Hematopoietic multipotent progenitor cell treated with erythropoietin and hydrocortisone succinate and interleukin-3 and kit ligand, for 8 days (in vitro differentiated cells): ENCODE measurements around the gene CHCHD10.

Experiments
- DNase-seq: peaks from one replicate; pipeline ENCODE4 v3.0.0-alpha.2; 2015

CHCHD10 gene

DNA sequence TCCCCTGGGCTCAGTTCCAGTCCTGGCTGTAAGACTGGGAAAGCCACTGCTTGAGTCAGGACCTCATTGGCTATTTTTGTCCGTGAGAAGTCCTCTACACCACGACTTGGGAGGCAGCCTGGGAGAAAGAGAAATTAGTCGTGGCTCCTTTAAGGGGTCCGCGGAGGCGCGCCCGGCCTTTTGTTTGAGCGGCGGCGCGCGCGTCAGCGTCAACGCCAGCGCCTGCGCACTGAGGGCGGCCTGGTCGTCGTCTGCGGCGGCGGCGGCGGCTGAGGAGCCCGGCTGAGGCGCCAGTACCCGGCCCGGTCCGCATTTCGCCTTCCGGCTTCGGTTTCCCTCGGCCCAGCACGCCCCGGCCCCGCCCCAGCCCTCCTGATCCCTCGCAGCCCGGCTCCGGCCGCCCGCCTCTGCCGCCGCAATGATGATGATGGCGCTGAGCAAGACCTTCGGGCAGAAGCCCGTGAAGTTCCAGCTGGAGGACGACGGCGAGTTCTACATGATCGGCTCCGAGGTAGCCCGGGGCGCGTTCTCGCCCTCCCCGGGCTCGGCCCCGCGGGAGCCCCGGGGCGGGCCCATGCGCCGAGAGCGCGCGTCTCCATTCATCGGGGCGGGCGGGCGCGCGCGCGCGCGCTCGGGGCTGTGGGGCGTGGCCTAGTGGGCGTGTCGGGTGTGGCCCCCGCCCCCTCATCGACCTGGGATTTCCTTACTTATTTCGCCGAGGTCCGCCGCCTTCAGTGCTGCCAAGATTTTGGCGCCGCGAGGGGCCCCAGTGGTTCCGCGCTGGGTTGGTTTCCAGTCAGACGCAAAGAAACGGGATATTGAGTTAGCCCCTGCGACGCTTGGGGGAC is 19.2 kb upstream of the CHCHD10 start, which contains the start of gene SMARCB1:
Gene SMARCB1 (plus strand): TSS at position 215 of the 848 bp plus-strand sequence. CDS start 204 bp downstream, at position 419.
- DNase-seq: peak; percentile 89

DNA sequence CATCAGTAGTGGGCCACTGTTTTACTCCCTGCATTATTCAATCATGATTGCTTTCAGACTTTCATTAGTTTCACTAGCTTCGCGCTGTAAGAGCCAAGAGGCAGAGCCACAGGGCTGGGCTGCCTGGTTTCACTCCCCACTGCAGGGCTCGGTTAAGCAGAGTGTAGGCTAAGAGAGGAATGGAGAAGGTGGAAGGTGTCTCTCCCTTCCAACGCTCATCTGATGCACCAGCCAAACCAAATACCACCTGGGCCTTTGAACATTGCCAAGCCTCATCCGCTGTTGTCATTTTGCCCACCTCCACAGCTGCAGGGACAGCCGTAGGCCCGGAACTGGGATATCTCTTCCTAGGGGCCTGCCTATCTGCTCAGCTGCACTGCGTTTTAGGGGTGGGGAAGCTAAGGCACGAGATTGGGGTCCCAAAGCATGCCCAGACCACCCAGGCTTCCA is 18.5 kb upstream of the CHCHD10 start:
- no peak for DNase-seq

DNA sequence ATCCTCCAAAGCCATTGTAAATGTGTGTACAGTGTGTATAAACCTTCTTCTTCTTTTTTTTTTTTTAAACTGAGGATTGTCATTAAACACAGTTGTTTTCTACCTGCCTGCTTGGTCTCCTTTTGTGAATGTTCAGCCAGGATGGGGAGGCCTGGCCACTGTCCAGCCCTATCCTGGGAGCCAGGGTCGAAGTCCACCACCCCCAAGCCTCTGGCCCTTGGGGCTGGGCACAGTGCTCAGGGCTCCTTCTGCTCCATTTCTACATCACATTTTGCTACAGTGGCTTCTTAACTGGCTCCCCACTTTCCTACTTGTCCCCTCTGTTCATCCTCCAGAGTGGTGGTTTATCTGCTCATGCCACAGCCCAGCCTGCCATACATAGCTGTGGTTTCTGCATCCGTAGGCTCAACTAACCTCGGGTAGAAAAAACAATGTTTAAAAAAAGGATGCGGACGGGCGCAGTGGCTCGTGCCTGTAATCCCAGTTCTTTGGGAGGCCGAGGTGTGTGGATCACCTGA is 16.5 kb upstream of the CHCHD10 start:
- peak; percentile 51 for DNase-seq

DNA sequence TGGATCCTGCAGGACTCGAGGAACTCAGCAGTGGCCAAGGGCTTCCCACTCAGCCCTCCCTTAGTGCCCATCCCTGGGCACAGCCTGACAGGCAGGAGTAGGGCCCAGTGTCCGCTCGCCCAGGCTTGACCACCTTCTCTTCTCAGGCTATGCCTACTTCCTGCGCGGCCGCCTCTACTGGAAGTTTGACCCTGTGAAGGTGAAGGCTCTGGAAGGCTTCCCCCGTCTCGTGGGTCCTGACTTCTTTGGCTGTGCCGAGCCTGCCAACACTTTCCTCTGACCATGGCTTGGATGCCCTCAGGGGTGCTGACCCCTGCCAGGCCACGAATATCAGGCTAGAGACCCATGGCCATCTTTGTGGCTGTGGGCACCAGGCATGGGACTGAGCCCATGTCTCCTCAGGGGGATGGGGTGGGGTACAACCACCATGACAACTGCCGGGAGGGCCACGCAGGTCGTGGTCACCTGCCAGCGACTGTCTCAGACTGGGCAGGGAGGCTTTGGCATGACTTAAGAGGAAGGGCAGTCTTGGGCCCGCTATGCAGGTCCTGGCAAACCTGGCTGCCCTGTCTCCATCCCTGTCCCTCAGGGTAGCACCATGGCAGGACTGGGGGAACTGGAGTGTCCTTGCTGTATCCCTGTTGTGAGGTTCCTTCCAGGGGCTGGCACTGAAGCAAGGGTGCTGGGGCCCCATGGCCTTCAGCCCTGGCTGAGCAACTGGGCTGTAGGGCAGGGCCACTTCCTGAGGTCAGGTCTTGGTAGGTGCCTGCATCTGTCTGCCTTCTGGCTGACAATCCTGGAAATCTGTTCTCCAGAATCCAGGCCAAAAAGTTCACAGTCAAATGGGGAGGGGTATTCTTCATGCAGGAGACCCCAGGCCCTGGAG is 15.7 kb upstream of the CHCHD10 start:
- DNase-seq: no peak

DNA sequence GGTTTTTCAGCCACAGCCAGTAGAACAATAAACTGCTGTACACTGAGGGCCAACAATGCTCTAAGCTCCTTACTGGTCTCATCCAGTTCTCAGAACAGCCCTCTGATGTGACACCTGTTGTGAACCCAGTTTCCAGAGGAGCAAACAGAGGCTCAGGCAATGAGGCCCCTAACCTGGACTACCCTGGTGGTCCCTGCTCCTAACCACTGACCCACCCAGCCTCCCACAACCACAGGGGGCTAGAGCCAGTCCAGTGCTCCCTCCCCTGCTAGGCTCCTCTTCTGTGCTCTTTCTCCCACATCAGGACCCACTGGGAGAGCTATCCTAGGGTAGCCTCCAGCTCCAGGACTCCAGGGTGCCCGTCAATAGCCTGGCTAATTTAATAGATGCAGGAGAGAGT is 14.9 kb upstream of the CHCHD10 start:
- DNase-seq: no peak

DNA sequence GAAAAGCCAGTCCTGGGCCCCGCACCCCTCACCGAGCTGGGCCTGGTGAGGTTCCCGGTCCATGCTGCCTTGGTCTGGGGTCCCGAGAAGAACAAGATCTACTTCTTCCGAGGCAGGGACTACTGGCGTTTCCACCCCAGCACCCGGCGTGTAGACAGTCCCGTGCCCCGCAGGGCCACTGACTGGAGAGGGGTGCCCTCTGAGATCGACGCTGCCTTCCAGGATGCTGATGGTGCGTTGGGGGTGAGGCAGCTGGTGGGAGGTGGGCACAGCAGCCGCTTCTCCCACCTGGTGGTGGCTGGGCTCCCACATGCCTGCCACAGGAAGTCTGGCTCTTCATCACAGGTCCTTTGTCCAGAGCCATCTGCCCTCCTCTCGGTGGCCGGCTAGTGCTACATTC is 14.5 kb upstream of the CHCHD10 start:
- DNase-seq: no peak

DNA sequence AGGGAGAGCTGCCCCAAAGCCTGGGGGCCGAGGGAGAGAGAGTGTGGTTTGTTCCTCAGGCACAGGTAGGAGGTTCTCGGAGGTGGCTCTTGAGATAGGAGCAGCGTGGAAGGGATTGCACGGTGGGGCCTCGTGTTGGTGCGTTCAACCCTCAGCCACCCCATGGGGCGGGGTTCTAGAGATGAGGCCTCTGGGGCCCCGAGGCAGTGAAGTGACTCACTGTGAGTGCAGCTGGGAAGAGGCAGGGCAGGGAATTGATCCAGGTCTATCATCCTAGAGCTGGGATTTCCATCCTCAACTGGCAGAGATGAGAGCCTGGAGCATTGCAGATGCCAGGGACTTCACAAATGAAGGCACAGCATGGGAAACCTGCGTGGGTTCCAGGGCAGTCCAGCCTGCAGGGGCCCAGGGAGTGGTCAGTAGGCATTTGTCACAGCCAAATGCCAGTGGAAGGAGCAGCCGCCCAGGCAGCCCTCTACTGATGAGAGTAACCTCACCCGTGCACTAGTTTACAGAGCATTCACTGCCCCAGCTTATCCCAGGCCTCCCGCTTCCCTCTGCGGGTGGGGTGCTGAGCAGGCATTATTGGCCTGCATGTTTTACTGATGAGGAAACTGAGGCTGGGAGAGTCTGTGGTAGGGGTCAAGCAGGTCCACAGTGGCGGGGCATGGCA is 13.9 kb upstream of the CHCHD10 start:
- no peak for DNase-seq

DNA sequence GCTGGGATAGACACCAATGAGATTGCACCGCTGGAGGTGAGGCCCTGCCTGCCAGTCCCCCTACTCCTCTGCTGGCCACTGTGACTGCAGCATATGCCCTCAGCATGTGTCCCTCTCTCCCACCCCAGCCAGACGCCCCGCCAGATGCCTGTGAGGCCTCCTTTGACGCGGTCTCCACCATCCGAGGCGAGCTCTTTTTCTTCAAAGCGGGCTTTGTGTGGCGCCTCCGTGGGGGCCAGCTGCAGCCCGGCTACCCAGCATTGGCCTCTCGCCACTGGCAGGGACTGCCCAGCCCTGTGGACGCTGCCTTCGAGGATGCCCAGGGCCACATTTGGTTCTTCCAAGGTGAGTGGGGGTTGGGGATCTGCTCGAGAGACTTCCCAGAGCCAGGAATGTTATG is 13.3 kb upstream of the CHCHD10 start:
- DNase-seq: no peak

DNA sequence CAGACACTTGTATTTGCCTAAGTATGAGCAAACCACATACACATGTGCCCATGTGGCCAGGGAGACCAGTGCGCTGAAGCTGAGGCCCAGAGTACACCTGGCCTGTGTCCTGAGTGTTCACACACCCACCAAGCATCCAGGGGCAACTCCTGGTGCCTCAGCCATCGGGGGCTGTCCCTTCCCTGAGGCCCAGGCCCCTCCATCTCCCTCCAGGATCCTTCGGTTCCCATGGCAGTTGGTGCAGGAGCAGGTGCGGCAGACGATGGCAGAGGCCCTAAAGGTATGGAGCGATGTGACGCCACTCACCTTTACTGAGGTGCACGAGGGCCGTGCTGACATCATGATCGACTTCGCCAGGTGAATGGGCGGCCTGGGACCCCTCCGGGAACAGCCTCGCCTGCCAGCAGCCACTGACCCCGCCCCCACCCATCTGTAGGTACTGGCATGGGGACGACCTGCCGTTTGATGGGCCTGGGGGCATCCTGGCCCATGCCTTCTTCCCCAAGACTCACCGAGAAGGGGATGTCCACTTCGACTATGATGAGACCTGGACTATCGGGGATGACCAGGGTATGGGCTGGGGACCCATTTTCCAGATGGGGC is 12.5 kb upstream of the CHCHD10 start:
- DNase-seq: no peak

DNA sequence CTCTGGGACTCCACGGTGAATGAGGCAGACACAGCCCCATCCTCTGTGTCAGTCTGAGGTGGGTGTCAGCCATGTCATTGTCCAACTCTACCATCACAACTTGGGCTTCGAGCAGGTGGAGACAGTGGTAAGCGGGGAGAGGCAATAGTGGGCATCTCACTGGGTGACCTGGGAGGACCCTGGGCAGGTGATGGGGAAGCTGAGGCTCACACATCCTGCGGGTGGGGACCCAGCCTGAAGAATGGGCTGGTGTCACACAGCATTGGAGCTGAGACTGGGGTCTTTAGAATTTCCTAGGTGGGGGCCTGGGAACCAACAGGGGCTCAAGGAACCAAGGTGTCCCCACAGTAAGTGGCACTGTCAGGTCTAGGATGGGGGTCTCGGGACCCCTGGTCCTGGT is 12.0 kb upstream of the CHCHD10 start:
- no peak for DNase-seq

DNA sequence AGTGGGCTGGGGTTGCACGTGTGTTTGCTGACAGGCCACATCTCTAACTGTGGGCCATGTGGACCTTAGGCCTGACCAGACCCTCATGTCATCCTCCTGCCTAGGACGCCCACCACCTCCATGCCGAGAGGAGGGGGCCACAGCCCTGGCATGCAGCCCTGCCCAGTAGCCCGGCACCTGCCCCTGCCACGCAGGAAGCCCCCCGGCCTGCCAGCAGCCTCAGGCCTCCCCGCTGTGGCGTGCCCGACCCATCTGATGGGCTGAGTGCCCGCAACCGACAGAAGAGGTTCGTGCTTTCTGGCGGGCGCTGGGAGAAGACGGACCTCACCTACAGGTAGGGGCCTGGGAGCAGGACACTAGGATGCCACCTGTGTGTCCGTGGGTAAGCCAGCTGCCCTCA is 11.3 kb upstream of the CHCHD10 start:
- no peak for DNase-seq

DNA sequence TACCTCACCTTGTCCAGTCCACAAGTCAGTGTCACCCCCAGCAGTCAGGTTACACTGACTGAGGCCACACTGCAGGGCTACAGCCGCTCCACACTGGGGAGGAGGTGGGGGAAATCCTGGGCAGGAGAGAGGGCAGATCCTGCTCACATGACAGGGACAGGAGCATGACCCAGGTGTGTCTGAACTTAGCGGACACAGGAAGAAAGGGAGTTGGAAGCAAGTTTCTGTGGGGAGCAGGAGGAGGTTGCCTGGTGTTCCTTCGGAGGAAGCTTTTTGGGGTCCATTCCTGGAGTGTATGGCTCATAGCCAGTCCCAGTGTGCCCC is 10.8 kb upstream of the CHCHD10 start:
- no peak for DNase-seq

DNA sequence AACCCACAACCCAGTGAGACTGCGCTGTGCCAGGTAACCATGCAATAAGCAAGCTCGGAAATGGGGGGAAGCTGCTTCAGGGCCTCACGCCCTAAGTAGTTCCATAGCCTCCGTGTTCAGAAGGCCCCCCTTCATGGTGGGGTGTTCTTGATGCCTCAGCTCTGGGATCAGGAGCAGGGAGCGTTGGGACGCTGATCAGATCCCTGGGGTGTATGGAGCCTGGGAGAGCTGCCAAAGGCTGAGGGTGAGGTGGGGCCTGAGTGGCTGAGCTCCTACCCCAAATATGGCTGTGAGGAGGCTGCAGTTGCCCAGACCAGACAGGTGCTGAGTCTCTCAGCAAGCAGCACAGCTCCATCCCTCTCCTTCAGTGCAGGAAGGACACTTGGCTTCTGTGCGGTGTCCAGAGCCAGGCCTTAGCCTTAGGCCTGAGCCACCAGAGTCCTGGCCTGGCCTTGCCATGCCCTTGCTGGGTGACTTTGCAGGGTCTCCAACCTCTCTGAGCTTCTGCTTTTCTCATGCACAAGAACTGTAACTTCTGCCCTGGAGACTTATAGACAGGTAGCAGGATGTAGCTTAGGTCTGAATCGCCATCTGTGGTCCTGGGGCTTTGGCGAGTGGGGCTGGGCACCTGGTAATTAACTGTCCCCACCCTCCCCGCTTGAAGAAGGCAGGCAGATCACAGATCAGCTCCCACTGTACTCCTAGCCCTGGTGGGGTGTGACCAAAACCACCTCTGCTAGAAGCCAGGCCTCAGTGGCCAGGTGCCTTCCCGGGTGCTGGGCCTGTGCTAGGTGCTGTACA is 10.2 kb upstream of the CHCHD10 start:
- DNase-seq: no peak

DNA sequence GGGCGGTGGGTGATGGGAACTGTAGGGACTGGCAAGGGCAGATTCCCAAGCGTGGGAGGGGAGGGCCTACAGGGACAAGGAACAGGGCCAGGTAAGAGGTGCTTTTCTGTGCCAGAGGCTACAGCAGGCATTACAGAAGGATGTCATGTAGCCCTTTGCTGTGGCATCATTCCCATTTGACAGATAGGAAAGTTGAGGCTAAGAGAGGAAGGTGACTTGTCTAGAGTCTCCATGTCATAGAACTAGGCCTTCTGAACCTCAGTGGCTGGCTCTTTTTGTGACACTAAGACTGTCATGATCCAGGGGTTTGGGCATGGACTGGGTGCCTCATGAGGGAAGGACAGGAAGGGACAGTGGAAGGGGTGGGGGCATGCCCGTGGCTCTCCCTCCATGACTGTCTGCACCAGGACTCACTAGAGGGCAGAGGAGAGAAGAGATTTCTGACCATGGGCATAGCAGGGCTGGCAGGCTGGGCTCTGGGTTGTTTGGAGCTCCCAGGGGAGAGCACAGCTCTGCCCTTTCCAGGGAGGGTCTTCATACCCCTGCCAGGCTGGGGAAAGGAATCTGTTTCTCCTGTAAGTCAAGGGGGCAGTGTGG is 8.1 kb upstream of the CHCHD10 start:
- no peak for DNase-seq

DNA sequence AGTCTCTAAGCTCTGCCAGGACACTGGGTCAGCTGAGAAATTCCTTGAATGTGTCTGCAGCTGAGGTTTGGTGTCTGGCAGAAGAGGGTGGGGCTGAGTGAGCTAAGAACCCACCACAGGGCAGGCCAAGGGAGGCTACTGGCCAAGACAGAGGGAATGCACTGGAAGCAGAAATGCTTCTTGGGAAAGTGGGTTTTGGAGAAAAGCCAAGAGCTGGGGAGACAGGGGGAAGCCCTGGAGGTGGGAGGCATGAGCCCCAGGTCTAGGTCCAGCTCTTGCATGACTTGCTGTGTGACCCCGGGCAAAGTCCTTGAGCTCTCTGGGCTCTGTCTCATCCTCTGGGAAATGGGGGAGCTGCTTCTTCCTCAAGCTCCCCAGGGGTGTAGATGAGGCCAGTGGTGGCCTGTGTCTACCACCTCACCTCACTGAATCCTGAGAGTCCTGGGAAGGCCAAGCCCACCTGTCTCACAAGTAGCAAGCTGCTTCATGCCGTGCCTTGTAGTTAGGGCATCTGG is 7.2 kb upstream of the CHCHD10 start:
- no peak for DNase-seq

DNA sequence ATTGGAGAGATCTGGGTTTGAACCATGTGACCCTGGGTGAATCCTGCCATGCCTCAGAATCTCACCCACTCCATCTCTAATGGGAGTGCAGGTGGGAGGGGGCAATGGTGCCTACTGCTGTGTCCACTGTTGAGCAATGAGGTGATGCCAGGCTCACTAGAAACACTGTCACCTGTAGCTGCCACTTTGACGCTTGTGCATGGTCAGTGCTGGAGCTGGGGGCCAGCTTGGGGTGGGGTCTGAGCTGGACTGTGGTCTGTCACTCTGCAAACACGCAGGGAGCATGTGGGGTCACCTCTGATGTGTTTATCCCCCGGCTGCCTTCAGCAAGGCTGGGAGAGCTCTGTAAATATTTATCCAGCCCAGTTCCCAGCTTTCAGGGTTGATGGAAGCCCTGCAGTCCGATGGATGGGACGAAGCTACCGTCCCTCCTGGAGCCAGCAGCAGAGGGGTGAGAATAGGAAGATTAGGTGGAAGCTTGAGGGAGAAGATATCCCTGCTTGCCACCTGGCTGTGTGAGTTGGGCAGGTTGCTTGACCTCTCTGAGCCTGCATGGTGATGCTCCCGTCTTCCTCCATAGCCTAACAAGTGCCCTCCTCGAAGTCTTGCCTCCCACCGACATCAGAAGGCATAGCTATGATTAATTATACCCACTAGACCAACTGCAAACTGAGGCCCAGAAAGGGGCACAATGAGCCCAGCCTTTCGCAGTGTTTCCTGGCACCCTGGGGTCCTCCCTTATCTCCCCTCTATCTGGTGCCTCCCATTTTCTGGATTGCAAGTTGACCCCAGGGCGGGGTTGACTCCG is 6.5 kb upstream of the CHCHD10 start:
- no peak for DNase-seq

DNA sequence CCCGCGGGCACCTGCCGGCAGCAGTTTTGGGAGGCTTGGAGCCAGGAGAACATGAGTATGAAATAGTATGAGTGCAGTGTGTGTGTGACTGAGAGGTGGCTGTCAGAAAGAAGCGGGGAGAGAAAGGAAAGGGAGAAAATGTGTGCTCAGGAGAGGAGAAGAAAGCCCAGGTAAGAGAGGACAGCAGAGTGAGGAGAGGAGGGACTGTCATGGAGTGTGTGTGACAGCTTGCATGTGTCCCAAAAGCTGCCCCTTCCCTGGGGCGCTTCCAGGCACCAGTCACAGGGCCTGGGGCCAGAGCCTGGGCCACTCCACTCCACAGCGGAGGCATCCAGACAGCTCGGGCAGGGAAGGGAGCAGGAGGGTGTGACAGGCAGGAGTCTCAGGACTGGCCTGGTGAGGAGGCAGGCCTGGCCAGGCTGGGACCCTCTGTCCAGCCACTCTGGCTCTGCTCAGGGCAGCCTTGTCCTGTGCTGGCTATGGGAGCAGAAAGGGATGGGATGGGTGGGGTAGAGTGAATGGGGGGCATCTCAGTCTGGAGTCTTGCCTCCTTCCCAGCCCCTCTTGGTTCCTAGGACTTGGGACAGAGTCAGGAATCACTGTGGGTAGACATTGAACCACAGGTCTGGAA is 5.8 kb upstream of the CHCHD10 start:
- DNase-seq: no peak

DNA sequence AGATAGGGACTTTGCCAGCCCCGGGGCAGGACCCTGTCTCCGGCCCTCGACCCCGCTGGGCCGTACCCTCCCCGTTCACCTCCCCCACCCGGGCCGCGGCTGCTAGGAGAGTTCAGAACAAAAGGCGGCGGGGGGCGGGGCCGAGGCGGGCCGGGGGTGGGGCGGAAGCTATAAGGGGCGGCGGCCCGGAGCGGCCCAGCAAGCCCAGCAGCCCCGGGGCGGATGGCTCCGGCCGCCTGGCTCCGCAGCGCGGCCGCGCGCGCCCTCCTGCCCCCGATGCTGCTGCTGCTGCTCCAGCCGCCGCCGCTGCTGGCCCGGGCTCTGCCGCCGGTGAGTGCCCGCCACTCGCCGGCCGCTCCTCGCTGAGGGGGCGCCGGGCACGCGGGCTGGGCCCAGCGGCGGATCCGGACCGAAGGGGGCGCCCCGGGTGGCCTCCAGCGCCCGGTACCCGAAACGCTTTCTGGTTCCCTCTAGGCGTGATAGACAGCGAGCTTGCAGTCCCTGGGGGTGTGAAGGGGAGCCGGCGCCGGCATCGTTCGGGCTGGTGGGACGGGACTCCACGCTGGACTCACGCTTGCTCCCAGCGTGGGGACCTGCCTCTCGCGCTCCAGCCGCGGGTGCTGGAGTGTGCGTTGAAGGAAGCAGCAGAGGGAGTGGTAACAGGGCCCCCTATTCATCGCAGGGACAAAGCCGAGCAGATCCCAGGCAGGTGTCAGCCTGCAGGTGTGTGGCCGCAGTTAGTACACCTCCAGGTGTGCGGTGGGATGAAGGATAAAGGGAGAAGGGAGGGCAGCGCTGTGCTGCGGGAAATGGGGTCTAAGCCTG is 5.1 kb upstream of the CHCHD10 start, which contains the start of gene MMP11:
Gene MMP11 (plus strand): TSS at position 201 of the 825 bp plus-strand sequence. CDS start 22 bp downstream, at position 223.
- peak; percentile 38 for DNase-seq

DNA sequence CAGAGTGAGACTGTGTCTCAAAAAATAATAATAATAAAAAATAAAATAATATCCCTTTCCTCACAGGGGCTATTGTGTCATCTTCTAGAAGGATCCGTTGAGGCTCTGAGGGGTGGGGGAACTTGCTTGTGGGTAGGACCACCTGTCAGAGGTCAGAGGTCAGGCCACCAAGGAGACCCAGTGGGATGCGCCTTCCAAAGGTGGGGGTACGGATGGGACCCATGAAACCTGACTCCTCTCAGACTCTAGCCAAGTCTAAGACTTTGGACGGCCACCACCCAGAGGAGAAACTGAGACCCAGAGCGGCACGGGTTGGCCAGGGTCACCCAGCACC is 4.5 kb upstream of the CHCHD10 start:
- DNase-seq: no peak
